Measurements from ENCODE around the gene ZNF526.

GRCh38 chr19:42199440-42200115, 20.5 kb upstream of the ZNF526 start:
- TF ChIP-seq CTCF (IDR thresholded peaks at IDR 0.05 in 2 of 3, conservative IDR thresholded peaks at IDR 0.05 in 1 of 3; ENCODE audit: borderline replicate concordance in 1 of 3, insufficient read depth in 1 of 3, low read depth in 2 of 3, low read length in 2 of 3) (no peak), CEBPB (IDR thresholded peaks at IDR 0.05; ENCODE audit: low read depth) (no peak), SIN3A (IDR thresholded peaks at IDR 0.05; ENCODE audit: low read depth) (no peak), ATF3 (IDR thresholded peaks at IDR 0.05) (no peak), EZH2phosphoT487 (IDR thresholded peaks at IDR 0.05; ENCODE audit: borderline replicate concordance) (no peak), POLR2AphosphoS5 (IDR thresholded peaks at IDR 0.05; ENCODE audit: low read depth, low read length) (no peak), EZH2 (IDR thresholded peaks at IDR 0.05) (no peak), RAD21 (IDR thresholded peaks at IDR 0.05; ENCODE audit: low read depth) (no peak), REST (IDR thresholded peaks at IDR 0.05; ENCODE audit: low read depth) (no peak), POLR2A (IDR thresholded peaks at IDR 0.05; ENCODE audit: borderline replicate concordance, extremely low read depth, insufficient read depth, insufficient read length) (no peak)
